Parathyroid adenoma (tissue), 2 donors: Measurements from ENCODE around the gene GART.

Experiments
- H2AFZ ChIP-seq: fragments of 300-600 bp; sonication (generic); one replicate; pipeline ENCODE4 v1.7.0; 2017; ENCODE audit warnings: antibody characterized with exemption, mild to moderate bottlenecking
- H3K27ac ChIP-seq: fragments of 300-600 bp; sonication (generic); one replicate; pipeline ENCODE4 v1.7.0; 2017
- H3K27me3 ChIP-seq: fragments of 300-600 bp; sonication (generic); one replicate; pipeline ENCODE4 v1.7.0; 2017; ENCODE audit warnings: low read length; ENCODE audit not compliant: control insufficient read depth, insufficient read depth
- H3K36me3 ChIP-seq: fragments of 300-600 bp; sonication (generic); one replicate; pipeline ENCODE4 v1.7.0; 2017; ENCODE audit warnings: low read length; ENCODE audit not compliant: control insufficient read depth, insufficient read depth
- H3K4me1 ChIP-seq: fragments of 300-600 bp; sonication (generic); one replicate; pipeline ENCODE4 v1.7.0; 2017; ENCODE audit warnings: control low read depth
- H3K4me2 ChIP-seq: fragments of 300-600 bp; sonication (generic); one replicate; pipeline ENCODE4 v1.7.0; 2017; ENCODE audit warnings: low read length
- H3K4me3 ChIP-seq: fragments of 300-600 bp; sonication (generic); one replicate; pipeline ENCODE4 v1.7.0; 2017; ENCODE audit warnings: low read depth, low read length
- H3K79me2 ChIP-seq: fragments of 300-600 bp; sonication (generic); one replicate; pipeline ENCODE4 v1.7.0; 2017; ENCODE audit warnings: control low read depth
- H3K9ac ChIP-seq: fragments of 300-600 bp; sonication (generic); one replicate; pipeline ENCODE4 v1.7.0; 2017; ENCODE audit warnings: mild to moderate bottlenecking
- H3K9me3 ChIP-seq: fragments of 300-600 bp; sonication (generic); one replicate; pipeline ENCODE4 v1.7.0; 2017; ENCODE audit warnings: low read length; ENCODE audit not compliant: control insufficient read depth
- CTCF ChIP-seq: fragments of 300-600 bp; sonication (generic); IDR thresholded peaks from one replicate; pipeline ENCODE4 v1.7.0; 2017; ENCODE audit warnings: antibody characterized with exemption, mild to moderate bottlenecking
- donor health status: primary hyperparathyroidism.

The GART gene

GRCh38 chr21:33541756-33542639 is at the start of gene GART:
Gene GART (minus strand): TSS chr21:33542117. CDS start chr21:33539315, 2,802 bp downstream.
- H3K4me2 ChIP-seq, result peak within 1 kb of the TSS; percentile 85
- peak within 1 kb of the TSS; percentile 88 for H3K4me3 ChIP-seq
- peaks cover 13% of the 10 kb centered on the region for H3K79me2 ChIP-seq
- no peaks in the 10 kb centered on the region for H3K36me3 ChIP-seq
- no peaks in the 10 kb centered on the region for H3K27me3 ChIP-seq
- H3K4me1 ChIP-seq, result no peaks in the 10 kb centered on the region
- no peak for TF ChIP-seq CTCF
- H3K9me3 ChIP-seq, result no peaks in the 10 kb centered on the region
- H2AFZ ChIP-seq, result peak within 1 kb of the TSS; percentile 88
- H3K27ac ChIP-seq, result peak within 1 kb of the TSS; percentile 100
- peak within 1 kb of the TSS; percentile 93 for H3K9ac ChIP-seq

DNA sequence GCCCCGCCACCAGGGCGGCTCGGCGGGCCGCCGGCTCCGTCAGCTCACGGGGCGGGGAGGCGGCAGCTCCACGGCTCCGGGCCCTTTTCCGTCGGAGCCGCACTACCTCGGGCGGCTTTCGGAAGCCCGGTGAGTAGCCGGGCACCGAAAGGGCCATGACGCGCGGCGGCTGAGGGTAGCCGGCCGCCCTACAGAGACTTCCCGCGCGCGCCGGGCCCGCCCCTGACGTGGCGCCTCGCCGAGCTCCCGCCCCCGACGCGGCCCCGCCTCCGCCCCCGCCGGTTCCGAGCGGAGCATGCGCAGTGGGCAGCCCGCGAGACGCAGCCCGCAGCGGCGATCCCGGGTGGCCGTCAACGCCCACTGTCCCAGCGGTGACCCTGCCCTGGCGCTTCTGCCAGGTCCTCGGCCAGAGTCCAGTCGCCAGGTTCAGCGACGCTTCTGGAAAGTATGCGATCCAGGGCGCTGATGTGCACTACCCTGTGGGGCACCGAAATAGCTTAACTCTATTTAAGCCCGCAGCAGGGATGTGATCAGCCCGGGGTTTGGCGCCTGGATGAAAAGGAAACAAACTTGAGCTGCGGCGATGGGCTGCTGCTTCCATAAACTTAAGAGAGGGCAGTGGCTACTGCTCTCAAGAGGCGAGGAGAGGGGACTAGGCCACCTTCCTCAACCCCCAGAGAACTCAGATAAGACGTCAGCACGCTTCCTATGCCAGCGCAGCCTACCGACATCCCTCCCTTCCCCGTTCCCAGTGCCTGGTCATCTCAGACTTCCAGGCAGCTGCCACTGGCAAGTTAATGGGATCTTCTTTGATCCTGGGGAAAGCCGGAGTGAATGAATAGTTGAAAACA is 46.8 kb upstream of the GART start, which contains the start of gene DONSON:
Gene DONSON (minus strand): TSS at position 200 of the 851 bp plus-strand sequence. CDS start 43 bp downstream, at position 157.
- Histone ChIP-seq H3K9me3 (no peaks in the 10 kb centered on the region), H3K4me1 (no peaks in the 10 kb centered on the region), H3K36me3 (no peaks in the 10 kb centered on the region), H3K27me3 (no peaks in the 10 kb centered on the region), H3K79me2 (no peaks in the 10 kb centered on the region), H2AFZ (peak within 1 kb of the TSS; percentile 85), H3K27ac (peak within 1 kb of the TSS; percentile 76), H3K4me2 (peak within 1 kb of the TSS; percentile 93), H3K4me3 (peak within 1 kb of the TSS; percentile 79), H3K9ac (no peak within 1 kb of the TSS)
- TF ChIP-seq CTCF, result no peak

DNA sequence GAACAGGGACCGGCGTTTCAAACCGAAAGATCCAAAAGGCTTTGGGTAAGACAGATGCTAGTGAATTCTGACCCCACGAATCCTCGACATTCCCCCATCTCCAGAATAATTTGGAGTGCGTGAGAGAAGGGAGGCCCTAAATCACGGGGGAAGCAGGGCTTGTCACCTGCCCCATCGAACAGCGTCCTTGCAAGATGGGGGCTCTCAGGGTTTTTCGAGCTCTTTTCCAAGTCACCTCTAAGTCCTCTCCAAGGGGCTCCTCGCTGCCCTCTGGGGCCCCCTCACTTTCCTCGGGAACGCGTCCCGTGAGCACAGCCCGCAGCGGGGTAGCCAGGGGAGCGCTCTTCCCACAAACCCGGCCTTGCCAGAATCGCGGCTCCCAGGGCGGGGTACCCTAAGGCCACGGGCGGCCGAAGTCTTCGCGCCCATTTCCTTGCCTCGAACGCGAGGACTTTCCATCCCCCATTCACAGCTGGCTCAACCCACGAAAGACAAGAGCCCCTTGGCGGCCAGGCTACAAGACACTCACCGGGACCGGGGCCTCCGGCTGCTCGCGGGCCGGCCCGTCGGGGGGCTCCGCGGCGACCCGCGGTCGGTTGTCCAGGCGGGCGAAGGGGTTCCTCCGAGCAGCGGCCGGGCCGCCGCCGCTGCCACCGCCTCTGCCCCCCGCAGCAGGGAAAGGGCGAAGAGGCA is 46.0 kb upstream of the GART start:
- no peaks in the 10 kb centered on the region for H3K4me1 ChIP-seq
- H3K9ac ChIP-seq, result no peak overlapping the region
- TF ChIP-seq CTCF, result no peak
- H3K27ac ChIP-seq, result peak overlapping the region; percentile 54
- H3K4me3 ChIP-seq, result peak overlapping the region; percentile 68
- H3K9me3 ChIP-seq, result no peaks in the 10 kb centered on the region
- H3K4me2 ChIP-seq, result peak overlapping the region; percentile 93
- H3K36me3 ChIP-seq, result no peaks in the 10 kb centered on the region
- no peaks in the 10 kb centered on the region for H3K27me3 ChIP-seq
- H3K79me2 ChIP-seq, result no peaks in the 10 kb centered on the region
- peak overlapping the region; percentile 75 for H2AFZ ChIP-seq

DNA sequence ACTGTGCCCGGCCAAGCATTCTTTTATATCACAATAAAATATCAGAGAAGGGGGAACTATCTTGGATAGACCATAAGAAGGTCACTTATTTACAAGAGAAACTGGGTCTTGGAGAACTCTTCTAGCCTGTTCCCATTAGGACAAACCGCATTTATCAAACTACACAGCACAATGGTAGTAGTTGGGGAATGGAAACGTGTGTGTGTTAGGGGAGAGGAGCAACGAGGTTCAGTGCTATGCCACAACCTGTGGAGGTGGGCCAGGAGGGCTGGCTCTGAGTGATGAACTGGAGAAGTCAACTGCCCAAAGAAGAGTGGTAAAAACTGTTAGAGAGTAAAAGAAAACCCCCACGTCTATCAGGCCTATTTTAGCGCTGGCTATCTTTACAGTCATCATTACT is 45.0 kb upstream of the GART start:
- Histone ChIP-seq H3K9ac (no peak overlapping the region), H3K27me3 (no peaks in the 10 kb centered on the region), H3K4me3 (no peak overlapping the region), H3K9me3 (no peaks in the 10 kb centered on the region), H3K4me1 (no peaks in the 10 kb centered on the region), H3K27ac (no peak overlapping the region), H3K36me3 (no peaks in the 10 kb centered on the region), H3K4me2 (no peak overlapping the region), H2AFZ (no peak overlapping the region), H3K79me2 (no peaks in the 10 kb centered on the region)
- no peak for TF ChIP-seq CTCF
